Measurements from ENCODE around the gene ADCY1. TPM values are rescaled to one million over a fixed set of nuclear protein-coding genes. Genes with fewer than 3 reads are reported as not detected.
A peak's percentile ranks its signal among the peaks of the same experiment; 100 is the strongest.

Gene ADCY1
- total and polyA plus RNA-seq, 3 donors from 2014 or later: 6.6 to 14.1 (median 13.7) TPM

- intact Hi-C loops (cut with DNase I; ENCODE audit: low total_unique reads): no loop called here
- Histone ChIP-seq H3K27ac (no peak overlapping the region), H3K4me1 (no peaks in the 10 kb centered on the region), H3K36me3 (ENCODE audit: low read depth, missing control alignments) (no peaks in the 10 kb centered on the region), H3K27me3 (no peaks in the 10 kb centered on the region), H3K4me3 (no peak overlapping the region), H3K9me3 (no peaks in the 10 kb centered on the region)
- no peak for DNase-seq
- no peak for TF ChIP-seq POLR2A (IDR thresholded peaks at IDR 0.05)
- TF ChIP-seq, protein P1, sequence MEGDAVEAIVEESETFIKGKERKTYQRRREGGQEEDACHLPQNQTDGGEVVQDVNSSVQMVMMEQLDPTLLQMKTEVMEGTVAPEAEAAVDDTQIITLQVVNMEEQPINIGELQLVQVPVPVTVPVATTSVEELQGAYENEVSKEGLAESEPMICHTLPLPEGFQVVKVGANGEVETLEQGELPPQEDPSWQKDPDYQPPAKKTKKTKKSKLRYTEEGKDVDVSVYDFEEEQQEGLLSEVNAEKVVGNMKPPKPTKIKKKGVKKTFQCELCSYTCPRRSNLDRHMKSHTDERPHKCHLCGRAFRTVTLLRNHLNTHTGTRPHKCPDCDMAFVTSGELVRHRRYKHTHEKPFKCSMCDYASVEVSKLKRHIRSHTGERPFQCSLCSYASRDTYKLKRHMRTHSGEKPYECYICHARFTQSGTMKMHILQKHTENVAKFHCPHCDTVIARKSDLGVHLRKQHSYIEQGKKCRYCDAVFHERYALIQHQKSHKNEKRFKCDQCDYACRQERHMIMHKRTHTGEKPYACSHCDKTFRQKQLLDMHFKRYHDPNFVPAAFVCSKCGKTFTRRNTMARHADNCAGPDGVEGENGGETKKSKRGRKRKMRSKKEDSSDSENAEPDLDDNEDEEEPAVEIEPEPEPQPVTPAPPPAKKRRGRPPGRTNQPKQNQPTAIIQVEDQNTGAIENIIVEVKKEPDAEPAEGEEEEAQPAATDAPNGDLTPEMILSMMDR (IDR thresholded peaks at IDR 0.05): no peak
- 90 to 93% methylated on average over 10 of the region's 10 CpGs for WGBS, 2 donors
Observed at GRCh38 chr7:45659496-45660139, 85.5 kb downstream of the ADCY1 start.

GRCh38 chr7:45660201-45660900 lies 86.2 kb downstream of the ADCY1 start:
- no peaks in the 10 kb centered on the region for H3K4me1 ChIP-seq
- no peak overlapping the region for H3K4me3 ChIP-seq
- no peaks in the 10 kb centered on the region for H3K9me3 ChIP-seq
- H3K36me3 ChIP-seq (ENCODE audit: low read depth, missing control alignments): no peaks in the 10 kb centered on the region
- 91 to 93% methylated on average over 5 to 6 of the region's 6 CpGs for WGBS, 2 donors
- intact Hi-C loops (cut with DNase I; ENCODE audit: low total_unique reads): no loop called here
- H3K27me3 ChIP-seq: no peaks in the 10 kb centered on the region
- TF ChIP-seq, protein P1 (IDR thresholded peaks at IDR 0.05): no peak
- H3K27ac ChIP-seq: no peak overlapping the region
- DNase-seq: no peak

- Histone ChIP-seq H3K27ac (no peak overlapping the region), H3K4me1 (no peaks in the 10 kb centered on the region), H3K36me3 (ENCODE audit: low read depth, missing control alignments) (no peaks in the 10 kb centered on the region), H3K4me3 (no peak overlapping the region), H3K9me3 (no peaks in the 10 kb centered on the region), H3K27me3 (no peaks in the 10 kb centered on the region)
- 79 to 89% methylated on average over 1 of the region's 1 CpG for WGBS, 2 donors
- intact Hi-C loops (cut with DNase I; ENCODE audit: low total_unique reads): no loop called here
- TF ChIP-seq, protein P1 (IDR thresholded peaks at IDR 0.05): no peak
- no peak for TF ChIP-seq POLR2A (IDR thresholded peaks at IDR 0.05)
- DNase-seq: peak; percentile 2
Observed at GRCh38 chr7:45660901-45661211, 86.7 kb downstream of the ADCY1 start.

DNA sequence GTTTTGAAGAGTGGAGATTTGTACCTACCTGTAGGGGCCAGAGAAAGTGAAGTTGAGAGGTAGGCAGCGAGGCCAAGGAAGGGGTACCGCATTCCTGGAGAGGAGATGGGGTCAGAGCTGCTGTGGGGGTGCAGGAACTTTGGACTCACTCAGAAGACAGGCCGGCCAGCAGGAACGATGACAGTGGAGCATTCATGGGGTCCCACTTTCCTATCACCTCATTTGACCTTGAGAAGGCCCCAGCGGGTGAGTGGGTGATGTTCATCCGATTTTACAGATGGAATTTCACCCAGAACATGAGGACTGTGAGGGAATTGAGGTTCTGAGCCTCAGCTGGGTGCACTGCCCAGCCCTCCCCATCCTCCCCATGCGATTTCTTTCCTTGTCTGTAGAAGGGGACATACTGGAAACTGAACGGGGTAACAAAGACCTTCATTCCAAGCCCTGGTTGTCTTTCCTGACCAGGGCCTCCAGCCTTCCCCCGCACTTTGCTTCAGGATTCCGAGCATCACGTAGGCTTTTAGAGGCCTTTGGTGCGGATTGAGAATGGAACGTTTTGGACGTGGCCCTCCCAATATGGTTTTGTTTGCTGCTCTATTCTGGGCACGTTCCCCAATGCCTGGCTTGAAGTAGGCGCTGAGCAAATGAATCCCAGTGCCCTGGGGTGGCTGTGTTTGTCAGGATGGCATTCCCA lies 87.3 kb downstream of the ADCY1 start:
- 88 to 89% methylated on average over 14 to 16 of the region's 16 CpGs for WGBS, 2 donors
- Histone ChIP-seq H3K4me3 (no peak overlapping the region), H3K4me1 (no peaks in the 10 kb centered on the region), H3K9me3 (no peaks in the 10 kb centered on the region), H3K27me3 (no peaks in the 10 kb centered on the region), H3K27ac (no peak overlapping the region), H3K36me3 (ENCODE audit: low read depth, missing control alignments) (no peaks in the 10 kb centered on the region)
- intact Hi-C loops (cut with DNase I; ENCODE audit: low total_unique reads): no loop called here
- TF ChIP-seq, protein P1 (IDR thresholded peaks at IDR 0.05): no peak
- TF ChIP-seq POLR2A (IDR thresholded peaks at IDR 0.05): no peak
- peak; percentile 6 for DNase-seq
